Fibroblast of pulmonary artery (primary cell): Measurements from ENCODE around the gene ZNF141.

ENCODE experiments used
- DNase-seq: peaks from one replicate; pipeline ENCODE4 v3.0.0-alpha.2; 2010; ENCODE audit warnings: low read depth
- H3K4me3 ChIP-seq: replicated peaks from 2 replicates; pipeline ENCODE4 v1.5.1; 2011; ENCODE audit warnings: low read depth, mild to moderate bottlenecking, control low read depth, low read length, moderate library complexity
- TF ChIP-seq, protein P1 (sequence below): IDR thresholded peaks from 2 replicates; pipeline ENCODE4 v1.5.1; 2011; ENCODE audit warnings: mild to moderate bottlenecking, control low read depth, low read length, inconsistent platforms; ENCODE audit errors: missing control alignments

Gene ZNF141

DNA sequence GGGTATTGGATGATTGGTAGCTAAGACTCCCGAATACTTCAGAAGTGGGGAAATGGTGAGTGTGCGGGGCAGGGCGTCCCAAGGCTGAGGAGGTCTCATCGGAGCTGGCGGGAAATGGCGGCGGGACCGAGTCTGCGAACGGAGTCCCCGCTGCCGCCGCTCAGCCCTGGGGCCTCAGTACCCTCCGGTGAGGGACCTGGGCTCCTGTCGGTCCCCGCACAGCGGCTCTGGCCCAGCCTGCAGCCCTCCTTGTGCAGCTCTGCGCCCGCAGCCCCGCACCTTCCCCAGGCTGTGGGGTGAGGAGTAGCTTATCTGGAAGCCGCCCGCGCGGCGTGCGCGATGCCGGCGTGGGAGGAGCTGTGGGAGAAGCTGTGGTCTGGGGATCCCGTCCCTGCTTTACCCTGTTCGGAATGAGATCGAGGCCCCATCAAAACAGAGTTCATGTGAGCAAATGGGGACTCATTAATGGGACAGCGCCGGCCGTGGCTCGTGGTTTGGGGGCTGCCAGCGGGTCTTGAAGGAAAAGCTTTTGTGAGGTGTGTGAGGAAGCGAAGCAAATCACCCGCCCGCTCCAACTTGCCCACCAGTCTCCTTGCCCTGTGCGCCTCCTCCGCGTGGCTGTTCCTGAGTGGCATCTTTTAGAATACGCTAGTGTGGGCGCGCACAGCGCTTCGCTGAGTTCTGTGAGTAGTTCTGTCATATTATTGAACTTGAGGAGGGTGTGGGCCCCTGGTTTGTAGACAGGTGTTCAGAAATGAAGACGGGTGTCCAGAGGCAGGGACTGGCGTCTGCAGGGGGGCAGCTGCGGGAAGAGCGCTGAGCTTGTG is 531 bp downstream of the ZNF141 start:
- TF ChIP-seq, protein P1, sequence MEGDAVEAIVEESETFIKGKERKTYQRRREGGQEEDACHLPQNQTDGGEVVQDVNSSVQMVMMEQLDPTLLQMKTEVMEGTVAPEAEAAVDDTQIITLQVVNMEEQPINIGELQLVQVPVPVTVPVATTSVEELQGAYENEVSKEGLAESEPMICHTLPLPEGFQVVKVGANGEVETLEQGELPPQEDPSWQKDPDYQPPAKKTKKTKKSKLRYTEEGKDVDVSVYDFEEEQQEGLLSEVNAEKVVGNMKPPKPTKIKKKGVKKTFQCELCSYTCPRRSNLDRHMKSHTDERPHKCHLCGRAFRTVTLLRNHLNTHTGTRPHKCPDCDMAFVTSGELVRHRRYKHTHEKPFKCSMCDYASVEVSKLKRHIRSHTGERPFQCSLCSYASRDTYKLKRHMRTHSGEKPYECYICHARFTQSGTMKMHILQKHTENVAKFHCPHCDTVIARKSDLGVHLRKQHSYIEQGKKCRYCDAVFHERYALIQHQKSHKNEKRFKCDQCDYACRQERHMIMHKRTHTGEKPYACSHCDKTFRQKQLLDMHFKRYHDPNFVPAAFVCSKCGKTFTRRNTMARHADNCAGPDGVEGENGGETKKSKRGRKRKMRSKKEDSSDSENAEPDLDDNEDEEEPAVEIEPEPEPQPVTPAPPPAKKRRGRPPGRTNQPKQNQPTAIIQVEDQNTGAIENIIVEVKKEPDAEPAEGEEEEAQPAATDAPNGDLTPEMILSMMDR, result no peak
- DNase-seq, result peak; percentile 57
- H3K4me3 ChIP-seq, result peak overlapping the region; percentile 85

- peak overlapping the region; percentile 85 for H3K4me3 ChIP-seq
- no peak for DNase-seq
- TF ChIP-seq, protein P1, result no peak
Observed at GRCh38 chr4:338759-339097, 1.1 kb downstream of the ZNF141 start.

DNA sequence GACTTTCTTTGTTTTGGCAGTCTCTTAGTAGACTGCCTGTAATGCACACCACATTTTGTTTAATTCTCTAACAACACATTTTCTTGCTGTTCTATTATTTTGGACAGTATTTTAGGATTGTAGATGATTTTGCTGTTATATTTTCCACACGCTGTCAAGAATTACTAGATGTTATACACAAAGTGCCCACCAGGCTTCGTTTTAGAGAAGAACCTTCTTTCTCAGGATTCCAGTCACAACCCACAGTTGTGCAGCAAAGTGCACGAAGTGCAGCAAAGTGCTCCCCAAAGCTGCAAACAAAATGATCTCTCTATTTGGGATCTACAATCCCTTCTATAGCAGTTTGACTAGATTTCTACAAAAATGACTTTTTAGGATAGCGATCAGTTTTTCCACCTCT is 2.4 kb downstream of the ZNF141 start:
- TF ChIP-seq, protein P1, result peak; percentile 8
- DNase-seq, result no peak
- no peak overlapping the region for H3K4me3 ChIP-seq

GRCh38 chr4:373062-373839 is 35.6 kb downstream of the ZNF141 start:
- no peak for DNase-seq
- H3K4me3 ChIP-seq, result no peak overlapping the region
- TF ChIP-seq, protein P1, result no peak

GRCh38 chr4:374298-375160 is 36.9 kb downstream of the ZNF141 start:
- H3K4me3 ChIP-seq, result no peak overlapping the region
- TF ChIP-seq, protein P1, result no peak
- no peak for DNase-seq

GRCh38 chr4:384311-385010 is 46.8 kb downstream of the ZNF141 start:
- no peak for DNase-seq
- TF ChIP-seq, protein P1, result no peak
- H3K4me3 ChIP-seq, result no peak overlapping the region
